COR-L47 (cell line): ENCODE measurements around the gene SMAD2.
A peak's percentile ranks its signal among the peaks of the same experiment; 100 is the strongest.
"Not testable (repeated sequence)": the region's sequence is repeated elsewhere in the genome, so short reads cannot be mapped to it uniquely, and the experiment has no call there.

Experiments
- DNase-seq: peaks from one replicate; lab custom pipeline; 2025; lab: John Stamatoyannopoulos, UW

Gene SMAD2

DNA sequence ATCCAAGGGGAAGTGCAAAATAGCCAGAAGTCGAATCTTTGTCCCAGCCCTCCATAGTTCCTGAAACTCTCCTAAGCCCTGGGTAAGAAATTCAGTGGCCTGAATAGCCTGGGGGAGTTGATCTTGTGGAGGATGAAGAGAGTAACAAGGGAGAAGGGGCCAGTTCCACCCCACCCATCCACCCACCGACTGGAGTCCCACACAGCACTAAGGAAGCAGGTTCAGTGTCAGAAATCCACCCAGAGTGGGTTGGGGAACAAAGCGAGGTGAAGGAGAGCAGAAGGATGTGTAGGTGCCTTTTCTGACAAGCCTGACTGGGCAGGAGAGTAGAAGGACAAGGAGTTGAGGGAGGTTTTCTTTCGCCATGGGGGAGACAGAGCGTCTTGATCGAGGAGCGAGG lies 136.8 kb downstream of the SMAD2 start:
- DNase-seq = no peak

DNA sequence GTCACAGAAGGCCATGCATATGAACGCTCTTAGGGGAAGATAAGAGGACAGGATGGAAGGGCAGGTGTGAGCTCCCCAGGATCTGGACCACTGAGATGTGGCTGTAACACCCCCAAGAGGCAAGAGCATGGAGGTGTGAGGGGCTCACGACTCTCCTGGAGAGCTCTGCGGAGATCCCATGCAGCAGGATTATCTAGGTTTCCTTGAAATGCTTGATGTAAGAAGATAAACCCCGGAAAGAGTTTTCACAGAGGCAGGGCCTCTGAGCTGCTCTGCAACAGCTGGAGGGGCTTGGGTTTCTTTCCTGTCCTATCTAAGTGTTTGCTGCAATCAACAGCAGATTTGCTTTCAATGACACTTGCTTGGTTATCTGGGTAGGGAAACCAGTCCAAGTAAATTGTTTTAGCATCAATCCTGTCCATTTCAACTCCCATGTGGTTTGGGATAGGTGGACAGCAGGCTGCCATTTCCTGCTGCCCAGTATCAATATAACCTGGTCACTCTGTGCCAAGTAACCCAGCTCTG lies 138.9 kb downstream of the SMAD2 start:
- no peak for DNase-seq

- no peak for DNase-seq
Measured at GRCh38 chr18:47790036-47790435, 140.4 kb downstream of the SMAD2 start.

DNA sequence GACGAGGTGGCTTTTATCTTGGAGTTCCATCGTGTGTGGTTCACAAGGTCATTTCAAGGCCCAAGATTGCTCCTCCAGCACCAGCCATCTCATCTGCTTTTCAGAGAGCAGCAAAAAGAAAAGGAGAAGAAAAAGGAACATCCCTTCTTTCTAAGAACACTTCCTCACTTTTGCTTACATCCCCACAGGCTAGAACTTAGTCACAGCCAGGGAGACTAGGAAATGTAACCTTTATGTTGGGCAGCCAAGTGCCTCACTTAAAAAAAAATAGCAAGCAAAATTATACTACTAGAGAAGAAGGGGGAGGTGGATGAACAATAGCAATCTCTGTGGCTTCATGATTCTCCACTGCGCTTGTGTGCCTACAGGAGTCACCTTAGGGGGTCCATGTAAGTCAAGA lies 141.8 kb downstream of the SMAD2 start:
- DNase-seq = no peak

DNA sequence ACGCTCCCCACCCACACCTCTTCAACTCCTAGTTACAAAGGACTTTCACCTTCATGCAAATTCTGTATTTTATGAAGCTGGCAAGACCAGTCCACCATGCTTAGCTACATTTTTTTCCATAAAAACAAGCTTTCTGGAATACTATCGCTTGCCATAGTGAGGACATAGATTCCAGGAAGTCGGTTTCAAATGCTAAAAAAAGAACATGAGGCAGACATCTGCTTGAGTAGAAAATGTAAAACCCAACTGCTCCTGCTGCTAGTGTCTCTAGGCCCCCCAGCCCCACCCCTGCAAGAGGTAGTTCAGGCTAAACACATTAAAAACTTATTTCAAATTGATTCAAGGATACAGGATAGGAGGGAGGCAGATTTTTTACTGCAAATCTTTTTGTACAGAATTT lies 148.9 kb downstream of the SMAD2 start:
- no peak for DNase-seq

DNA sequence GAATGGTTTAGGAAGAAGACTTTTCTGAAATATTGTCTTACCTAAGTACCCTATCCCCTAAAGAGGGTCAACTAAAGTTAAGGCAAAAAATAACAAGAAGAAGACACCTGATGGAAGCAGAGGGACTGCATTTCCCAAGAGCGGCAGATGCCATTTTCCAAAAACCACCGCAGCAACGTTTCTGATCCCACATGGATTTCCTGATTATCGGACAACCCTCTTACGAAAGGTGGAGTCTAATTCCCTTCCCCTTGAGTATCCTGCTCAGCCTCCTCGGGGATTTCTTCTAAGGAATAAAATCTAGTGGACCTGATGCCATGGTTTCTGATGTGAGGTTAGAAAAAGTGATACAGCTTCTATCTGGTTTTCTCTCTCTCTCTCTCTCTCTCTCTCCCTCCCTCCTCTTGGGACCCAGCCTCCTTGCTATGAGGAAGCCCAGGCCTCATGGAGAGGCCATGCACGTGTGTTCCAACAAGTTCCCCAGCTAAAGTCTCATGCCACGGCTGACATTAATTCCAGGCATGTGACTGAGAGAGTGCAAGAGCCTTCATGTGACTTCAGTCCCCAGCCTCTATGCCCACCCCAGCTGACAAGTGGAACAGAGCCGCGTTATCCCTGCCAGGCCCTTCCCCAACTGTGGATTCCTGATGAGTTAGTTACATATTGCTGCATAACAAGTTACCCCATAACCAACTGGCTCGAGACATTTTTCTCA lies 150.3 kb downstream of the SMAD2 start:
- no peak for DNase-seq

GRCh38 chr18:47779381-47779780 lies 151.1 kb downstream of the SMAD2 start:
- no peak for DNase-seq

GRCh38 chr18:47777626-47778025 lies 152.8 kb downstream of the SMAD2 start:
- DNase-seq = no peak

GRCh38 chr18:47775961-47776360 lies 154.5 kb downstream of the SMAD2 start:
- no peak for DNase-seq

DNA sequence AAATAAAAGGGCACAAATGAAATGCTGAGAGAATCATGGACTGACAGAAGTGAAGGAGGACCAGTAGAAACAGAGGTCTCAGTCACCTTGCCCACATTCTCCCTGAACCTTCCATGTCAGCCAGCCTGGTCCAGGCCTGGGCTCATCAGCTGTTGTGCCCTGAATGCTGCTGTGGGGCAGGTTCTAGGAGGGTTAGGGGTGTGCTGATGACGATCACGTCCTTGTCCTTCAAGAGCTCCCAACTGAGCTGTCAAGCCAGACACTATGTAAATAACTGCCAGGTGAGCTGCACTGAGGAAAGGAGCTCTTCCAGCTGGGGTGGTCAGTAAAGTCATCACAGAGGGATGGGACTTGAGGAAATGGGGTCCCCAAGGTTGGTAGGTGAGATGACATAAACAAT lies 156.5 kb downstream of the SMAD2 start:
- no peak for DNase-seq

DNA sequence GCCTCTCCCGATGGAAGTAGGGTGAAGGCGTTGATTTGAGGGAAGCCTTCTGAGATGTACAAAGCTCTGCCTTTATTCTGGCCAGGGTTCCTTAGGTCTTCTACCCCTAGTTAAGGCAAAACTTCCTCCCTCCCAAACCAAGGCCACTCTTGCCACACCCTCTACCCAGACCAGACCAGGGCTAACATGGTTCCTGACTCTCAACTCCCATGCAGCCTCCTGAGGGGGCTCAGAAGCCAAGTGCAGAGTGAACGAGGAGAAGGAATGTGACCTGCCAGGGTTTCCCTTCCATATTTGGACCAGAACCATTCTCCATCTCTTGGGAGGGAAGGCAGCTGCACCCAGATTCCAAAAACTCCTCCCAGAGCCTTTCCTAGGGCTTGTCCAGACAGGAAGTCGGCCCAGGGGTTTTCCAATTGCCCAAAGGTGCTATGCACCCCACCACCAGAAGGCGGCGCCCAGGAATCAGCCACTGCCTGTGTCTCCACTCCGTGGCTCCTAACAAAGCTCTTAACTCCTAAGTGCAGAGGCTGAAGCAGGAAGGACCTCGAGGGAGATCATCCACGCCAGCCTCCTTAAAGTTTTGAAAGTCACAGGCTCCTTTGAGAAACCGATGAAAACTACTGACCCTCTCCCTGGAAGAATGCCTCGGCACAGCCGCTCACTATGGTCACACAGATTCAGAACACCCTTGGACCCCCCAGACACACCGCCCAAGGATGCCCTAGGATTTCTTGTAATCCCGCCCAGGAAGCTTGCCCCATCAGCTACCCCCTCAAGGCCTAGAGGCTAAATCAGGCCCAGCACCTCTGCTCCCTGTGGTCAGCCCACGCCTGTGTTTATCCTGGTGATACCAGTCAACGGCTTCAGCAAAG lies 157.8 kb downstream of the SMAD2 start:
- DNase-seq = peak; percentile 75

- DNase-seq = no peak
Measured at GRCh38 chr18:47771922-47772321, 158.5 kb downstream of the SMAD2 start.

- DNase-seq = no peak
Measured at GRCh38 chr18:47767699-47768098, 162.8 kb downstream of the SMAD2 start.

DNA sequence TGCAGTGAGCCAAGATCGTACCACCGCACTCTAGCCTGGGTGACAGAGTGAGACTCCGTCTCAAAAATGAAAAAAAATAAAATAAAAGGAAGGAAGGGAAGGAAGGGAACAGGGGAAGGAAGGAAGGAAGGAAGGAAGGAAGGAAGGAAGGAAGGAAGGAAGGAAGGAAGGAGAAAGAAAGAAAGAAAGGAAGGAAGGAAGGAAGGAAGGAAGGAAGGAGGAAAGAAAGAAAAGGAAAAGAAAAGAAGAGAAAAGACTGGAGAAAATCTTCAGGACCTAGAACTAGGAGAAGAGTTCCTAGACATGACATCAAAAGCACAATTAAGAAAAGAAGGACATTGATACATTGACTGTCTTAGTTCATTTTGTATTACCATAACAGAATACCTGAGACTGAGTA lies 163.3 kb downstream of the SMAD2 start:
- not testable (repeated sequence) for DNase-seq
